NCI-H1105 treated with DMSO at 0.1 percent for 48 hours (cell line): Measurements from ENCODE around the gene LIF.

ENCODE experiments used
- DNase-seq: peaks from one replicate; lab custom pipeline; 2025; lab: John Stamatoyannopoulos, UW

LIF gene

DNA sequence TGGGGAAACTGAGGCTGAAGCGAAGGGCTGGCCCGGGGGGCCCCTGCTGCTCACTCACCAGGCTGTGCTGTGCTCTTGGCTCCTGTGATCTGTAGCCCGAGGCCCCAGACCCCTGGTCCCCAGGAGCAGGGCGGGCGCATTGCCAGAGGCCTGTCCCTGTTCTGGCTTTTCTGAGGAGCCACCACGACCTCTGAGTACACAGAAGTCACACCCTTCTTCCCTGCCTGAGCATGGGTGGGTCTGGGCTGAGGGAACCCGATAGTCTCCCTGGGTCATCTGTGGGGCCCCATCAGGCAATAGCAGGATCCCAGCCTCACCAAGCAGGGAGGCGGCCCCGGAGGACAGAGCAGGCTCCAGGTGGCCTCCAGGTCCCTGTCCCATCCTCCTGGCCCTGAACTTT lies 37.6 kb upstream of the LIF start:
- DNase-seq, result no peak

DNA sequence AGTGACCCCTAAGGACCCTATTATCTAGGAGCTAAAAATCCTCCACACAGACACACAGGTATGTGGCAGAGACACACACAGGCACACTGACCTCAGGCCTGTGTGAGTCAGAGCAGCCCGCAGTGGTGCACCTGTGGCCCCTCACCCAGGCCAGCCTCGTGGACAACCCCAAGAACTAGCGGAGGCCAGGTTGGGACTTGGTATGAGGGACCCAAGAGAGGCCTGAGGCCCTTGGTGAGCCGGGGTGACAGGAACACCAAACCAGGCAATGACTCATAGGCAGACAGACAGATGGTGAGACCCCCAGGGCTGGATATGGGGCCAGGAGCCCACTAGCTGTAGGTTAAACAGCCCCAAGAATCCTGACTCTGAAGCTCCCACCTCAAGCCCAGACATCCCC lies 36.8 kb upstream of the LIF start:
- DNase-seq, result no peak

GRCh38 chr22:30282616-30283046 lies 36.1 kb upstream of the LIF start:
- DNase-seq, result no peak

DNA sequence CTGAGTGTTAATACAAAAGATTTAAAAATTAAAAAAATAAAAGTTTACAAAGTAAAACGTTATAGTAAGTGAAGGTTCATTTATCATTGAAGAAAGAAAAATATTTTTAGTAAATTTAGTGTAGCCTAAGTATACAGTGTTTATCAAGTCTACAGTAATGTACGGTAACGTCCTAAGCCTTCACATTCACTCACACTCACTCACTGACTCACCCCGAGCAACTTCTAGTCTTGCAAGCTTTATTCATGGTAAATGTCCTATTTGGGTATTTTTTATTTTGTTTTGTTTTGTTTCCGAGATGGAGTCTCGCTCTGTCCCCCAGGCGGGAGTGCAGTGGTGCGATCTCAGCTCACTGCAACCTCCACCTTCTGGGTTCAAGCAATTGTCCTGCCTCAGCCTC lies 33.9 kb upstream of the LIF start:
- no peak for DNase-seq

DNA sequence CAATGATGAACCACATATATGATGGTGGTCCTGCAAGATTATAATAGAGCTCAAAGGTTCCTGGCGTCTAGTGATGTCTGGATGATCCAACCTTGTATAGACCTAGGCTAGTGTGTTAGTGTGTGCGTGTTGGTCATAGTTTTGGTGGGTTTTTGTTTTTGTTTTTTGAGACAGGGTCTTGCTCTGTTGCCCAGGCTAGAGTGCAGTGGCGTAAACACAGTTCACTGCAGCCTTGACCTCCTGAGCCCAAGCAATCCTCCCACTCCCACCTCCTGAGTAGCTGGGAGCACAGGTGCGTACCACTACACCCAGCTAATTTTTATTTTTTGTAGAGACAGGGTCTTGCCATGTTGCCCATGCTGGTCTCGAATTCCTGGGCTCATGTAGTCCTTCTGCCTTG lies 33.4 kb upstream of the LIF start:
- no peak for DNase-seq

DNA sequence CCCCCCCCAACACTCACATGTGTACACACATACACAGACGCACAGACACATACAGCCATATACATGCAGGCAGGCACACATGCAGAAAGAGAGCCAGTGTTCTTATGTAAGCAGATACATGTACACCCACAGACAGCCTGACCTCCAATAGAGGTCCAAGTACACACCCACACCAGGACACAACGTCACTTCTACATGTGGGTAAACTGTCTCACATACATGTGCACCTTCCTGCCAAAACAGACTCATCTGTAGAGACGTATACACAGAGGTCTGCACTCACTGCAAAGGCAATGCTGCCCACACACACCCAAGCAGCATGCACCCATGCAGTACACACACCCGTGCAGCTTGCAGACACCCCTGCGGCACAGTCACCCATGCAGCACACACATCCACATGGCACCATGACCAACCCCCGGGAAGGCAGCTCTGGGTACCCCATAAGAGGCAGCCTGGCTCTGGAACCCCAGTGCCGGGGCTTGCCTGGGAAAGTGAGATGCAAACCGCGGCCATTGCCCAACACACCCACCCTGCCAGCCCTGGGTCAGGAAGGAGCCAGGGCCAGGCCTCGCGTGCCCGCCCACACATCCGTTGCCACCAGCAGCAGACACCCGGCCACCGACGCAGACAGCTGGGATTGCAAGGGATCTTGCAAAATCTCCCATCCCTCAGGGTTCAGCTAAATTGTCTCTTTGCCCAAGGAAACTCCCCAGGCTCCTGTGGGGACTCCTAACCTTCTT lies 32.7 kb upstream of the LIF start:
- no peak for DNase-seq

- DNase-seq, result no peak
These were observed 31.2 kb upstream of the LIF start for GRCh38 chr22:30277547-30278344.

GRCh38 chr22:30276039-30276438 lies 29.5 kb upstream of the LIF start:
- DNase-seq, result no peak

DNA sequence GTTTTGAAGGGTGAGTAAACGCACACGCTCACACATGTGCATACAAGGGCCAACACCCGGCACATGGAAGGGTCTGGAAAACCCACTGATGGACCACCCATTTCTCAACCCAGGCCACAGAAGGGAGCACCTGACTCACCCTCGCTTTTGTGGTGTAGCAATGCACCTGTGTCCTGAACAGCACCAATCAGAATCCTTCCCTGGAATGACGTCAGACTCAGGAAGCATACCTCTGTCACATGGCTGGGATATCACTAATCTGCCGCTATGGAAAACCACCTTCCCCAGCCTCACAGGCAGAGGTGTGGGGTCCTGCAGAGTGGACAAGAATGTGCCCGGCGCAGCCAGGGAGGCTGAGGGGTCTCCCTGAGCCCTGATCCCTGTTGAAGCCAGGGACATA lies 29.1 kb upstream of the LIF start:
- DNase-seq, result no peak

DNA sequence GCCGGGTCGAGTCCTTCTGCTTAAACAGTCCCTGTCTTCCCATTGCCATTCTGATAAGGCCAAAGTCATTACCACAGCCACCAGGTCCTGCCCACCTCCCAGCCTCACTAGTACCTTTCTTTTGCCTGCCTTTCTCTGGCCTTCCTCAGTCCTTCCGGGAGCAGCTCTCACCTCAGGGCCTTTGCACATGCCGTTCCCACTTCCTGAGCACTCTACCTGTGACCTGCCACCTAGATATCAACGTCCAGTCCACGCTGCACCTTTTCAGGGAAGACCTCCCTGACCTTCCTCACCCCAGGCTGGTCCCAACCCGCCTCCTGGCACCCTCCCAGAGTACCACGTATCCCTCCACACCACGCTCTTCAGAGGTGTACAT lies 27.9 kb upstream of the LIF start:
- no peak for DNase-seq

DNA sequence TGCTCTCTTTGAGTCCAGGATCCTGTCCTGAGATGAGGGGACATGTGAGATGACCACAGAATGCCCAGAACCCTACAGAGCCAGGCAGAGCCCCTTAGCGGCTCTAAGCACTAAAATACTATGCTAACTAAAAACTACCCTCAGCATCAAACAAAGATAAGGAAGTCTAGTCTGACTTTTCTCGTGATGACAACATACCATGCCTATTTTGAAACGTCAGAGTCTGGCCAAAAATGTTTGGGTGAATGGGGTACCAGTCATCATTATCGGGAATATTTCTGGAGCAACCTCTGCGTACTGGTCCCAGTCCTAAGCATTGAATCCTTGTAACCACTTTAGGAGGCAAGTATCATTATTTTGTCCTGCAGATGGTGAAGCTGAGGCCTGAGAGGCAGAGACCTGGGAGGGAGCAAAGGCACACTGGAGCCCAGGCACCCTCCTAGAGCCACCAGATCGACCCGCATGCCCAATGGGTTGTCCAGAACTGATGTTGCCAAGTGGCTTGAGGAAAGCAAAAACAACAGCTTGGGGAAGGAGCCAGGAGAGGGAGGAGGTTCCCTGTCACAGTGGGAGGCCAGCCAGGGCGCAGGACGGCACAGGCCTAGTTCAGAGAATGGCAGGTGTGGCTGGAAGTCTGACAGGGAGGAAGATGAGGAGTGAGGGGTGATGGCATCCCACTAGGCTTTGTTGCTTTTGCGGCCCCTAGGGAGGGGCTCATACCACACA lies 27.3 kb upstream of the LIF start:
- DNase-seq, result no peak

GRCh38 chr22:30272781-30273601 lies 26.4 kb upstream of the LIF start:
- DNase-seq, result no peak

DNA sequence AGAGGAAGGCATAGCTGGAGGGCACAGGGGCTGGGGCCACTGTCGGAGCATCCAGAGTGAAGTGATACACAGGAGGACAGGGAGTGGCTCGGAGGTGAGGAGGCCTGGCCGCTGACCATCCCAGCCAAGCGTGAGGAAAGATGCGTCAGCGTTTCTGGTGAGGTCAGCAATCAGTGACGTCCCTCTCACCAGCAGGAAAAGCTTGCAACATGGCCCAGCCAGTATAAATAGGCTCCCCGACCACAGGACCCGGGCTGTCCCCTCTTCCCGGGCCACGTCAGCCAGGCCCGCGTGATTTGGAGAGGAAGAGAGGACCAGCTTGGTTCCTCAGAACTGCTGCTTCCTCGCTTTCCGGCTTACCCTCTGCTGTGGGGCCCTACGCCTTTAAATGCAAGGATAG lies 24.3 kb upstream of the LIF start:
- DNase-seq, result no peak

DNA sequence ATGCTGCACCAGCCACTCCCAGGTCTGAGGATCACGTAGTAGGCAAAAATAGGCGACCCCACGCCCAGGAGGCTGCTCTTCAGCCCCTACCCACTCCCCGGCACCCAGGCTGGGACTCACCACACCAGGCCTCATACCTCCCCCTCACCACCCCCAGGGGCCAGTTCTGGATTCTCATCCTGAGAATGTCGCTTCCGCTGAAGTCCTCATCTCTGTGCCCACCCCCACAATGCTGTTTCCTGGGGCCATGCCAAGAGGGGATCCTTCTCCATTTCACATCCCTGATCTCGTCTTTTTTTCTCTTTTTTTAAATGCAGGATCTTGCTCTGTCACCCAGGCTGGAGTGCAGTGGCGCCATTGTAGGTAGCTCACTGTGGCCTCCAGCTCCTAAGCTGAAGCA lies 21.8 kb upstream of the LIF start:
- DNase-seq, result no peak

DNA sequence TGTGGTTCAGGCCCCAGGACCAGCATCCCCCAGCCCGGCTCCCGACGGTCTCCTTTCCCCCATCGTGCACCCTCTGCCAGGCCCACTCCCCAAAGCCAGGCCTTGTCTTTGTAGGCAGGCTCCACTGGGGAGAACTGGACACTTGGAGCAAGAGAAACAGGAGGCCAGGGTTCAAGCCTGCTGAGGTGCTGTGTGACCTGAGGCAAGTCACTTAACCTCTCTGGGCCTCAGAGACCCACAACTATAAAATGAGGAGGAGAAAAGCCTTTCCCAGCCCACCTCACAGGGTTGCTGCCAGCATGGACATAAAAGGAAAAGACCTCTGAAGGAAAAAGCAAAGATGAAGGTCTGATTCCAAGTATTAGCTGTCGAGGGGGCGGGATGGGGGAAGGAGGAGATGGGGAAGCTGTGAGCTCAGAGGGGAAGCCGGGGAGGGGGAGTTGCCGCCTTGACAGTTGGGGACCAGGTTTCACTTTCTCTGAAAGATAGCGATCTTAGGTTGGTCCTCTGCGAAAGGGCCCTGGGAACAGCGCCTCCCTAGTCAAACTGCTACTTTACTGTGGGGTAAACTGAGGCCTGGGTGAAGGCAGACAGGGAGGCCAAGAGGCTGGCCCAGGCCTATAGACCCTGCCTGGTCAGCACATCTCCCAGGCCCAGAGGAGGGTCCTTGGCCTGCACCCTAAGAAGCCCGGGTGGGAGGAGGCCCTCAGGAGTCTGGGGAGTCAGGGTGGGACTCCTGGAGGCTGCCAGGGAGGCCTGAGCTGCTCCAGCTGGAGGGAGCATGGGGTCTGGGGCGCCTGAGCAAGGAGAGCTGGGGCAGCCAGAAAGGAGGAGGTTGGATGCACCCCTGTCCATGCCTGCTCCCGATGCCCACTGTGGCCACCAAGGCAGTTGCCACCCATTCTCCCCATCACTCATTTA lies 21.1 kb upstream of the LIF start:
- no peak for DNase-seq

DNA sequence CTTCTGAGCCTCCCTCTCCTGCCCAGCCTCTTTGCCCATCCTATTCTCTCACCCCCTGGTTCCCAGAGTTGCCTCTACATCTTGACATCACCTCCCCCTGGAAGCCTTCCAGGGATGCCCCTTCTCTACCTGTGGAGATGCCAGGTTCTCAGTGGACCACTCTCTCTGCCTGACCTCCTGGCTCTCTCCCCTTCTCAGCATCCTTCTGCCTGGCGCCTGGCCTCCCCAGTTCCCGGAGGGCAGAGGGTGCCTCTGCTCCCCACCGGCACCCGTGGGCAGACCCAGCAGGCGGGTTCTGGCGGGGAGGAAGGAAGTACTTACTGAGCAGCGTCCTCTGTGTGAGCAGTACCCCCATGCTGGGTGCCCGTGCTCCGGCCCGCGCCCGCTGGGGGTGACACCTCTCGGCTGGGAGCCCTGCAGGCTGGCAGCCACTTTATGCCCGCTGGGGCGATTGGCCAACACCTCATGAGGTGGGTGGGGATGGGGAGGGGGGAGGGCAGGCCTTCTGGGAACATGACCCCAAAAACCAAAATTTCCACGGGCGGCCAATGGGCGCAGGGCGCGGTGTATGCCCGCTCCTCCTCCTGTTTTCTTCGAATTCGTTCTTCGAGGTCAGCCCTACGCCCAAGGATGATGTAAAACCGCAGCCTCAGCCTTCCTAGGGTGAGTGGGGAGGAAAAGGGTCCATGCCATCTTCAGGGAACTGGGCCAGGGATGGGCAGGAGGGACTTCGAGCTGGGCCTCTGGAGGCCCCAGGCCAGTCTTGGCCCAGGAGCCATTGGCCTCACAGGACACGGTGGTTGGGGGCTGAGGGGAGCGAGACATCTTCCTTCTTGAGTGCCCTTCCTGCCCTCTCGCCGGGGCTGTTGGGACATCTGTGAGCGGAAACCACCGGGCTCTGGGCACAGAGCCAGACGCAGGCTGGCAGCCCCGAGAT lies 20.2 kb upstream of the LIF start, which contains the start of gene OSM:
TSS of gene OSM (minus strand) at position 407 of the 937 bp plus-strand sequence. CDS start at position 355, 52 bp downstream.
- no peak for DNase-seq

DNA sequence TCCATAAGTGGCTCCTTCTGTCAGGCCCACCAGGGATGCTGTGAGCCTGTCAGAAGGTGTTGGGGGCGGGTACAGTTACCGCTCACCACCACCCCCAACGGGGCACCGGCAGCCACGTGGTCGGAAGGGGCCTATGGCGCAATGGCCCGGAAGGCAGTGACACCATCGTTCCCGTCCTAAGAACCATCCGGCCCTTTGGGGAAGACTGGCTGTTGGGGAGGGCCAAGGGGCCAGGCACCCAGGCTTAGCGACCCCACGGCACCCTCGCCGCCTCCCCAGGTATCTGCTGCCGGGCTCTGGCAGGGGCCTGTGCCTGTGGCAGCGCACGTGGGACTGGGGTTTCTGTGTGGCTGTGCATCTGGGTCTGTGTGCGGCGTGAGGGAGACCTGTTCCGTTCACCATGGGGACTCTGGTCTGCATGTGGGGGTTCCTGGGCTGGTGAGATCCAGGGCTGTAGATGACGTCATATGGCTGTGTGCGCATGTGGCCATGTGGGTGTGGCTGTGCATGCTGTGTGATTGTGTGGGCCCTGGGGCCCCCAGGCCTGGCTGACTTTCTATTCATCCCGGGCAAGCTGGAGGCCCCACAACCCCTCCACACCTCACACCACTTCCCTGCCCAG lies 19.4 kb upstream of the LIF start:
- no peak for DNase-seq

GRCh38 chr22:30265131-30265720 lies 18.7 kb upstream of the LIF start:
- no peak for DNase-seq

DNA sequence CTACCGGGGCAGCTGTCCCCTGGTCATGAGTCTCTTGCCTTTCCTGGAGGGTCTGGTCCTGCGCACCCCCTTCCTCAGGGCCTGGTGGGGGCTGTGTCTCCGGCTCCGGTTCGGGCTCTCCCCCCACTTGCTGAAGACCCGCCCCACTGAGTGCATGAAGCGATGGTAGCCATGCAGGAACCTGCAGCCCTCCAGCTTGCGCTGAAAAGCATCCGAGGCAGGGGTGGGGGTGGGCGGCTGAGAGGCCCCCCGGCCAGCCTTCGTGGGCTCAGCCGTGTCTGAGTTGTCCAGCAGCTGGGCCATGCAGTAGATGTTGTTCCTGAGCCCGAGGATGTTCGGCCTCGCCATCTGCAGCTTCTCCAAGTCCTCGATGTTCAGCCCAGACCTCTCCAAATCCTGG lies 17.3 kb upstream of the LIF start:
- no peak for DNase-seq
